Lower leg skin (tissue), 4 donors: ENCODE data around the gene AQP1. TPM values are rescaled to one million over a fixed set of nuclear protein-coding genes. Genes with fewer than 3 reads are reported as not detected.
A peak's percentile ranks its signal among the peaks of the same experiment; 100 is the strongest.

Experiments used
- DNase-seq, 2 donors: peaks; one replicate each; pipeline ENCODE4 v3.0.0-alpha.2; 2019; ENCODE audit warnings: low spot score in 2 of 2
- H3K4me3 ChIP-seq: fragments of 200-600 bp; sonication (generic); 2 replicates; pipeline ENCODE4 v1.5.1; 2017; ENCODE audit warnings: mild to moderate bottlenecking, low read depth; ENCODE audit not compliant: poor library complexity, severe bottlenecking
- POLR2A ChIP-seq, 2 donors: fragments of 450-650 bp; IDR thresholded peaks; one replicate each; pipeline ENCODE4 v1.6.1; 2016 to 2017; ENCODE audit warnings: antibody characterized with exemption in 2 of 2, mild to moderate bottlenecking in 1 of 2, moderate library complexity in 1 of 2
- WGBS, 2 donors: methylation state at CpG; one replicate each; pipeline ENCODE4 v1.1.5; 2018; 5-methylcytosine and 5-hydroxymethylcytosine counted together
- intact Hi-C: fragments of 100-400 bp; cut with DNase I; formaldehyde crosslinking; loops from one replicate; pipeline ENCODE4 v1.15.0; 2023; ENCODE audit warnings: low total_unique reads
- total RNA-seq, 4 donors: library from RNA; depleted of rRNA; stranded (reverse); fragments of >200 nt; gene quantifications; one replicate each; pipeline ENCODE4 v1.1.0, GENCODE V29; 2016
- TF ChIP-seq, protein P1 (sequence below), 3 donors: fragments of 450-650 bp; IDR thresholded peaks; one replicate each; pipeline ENCODE4 v1.5.1; 2016; ENCODE audit warnings: antibody characterized with exemption in 3 of 3, mild to moderate bottlenecking in 3 of 3, moderate library complexity in 2 of 3

AQP1 gene
- total RNA-seq, 4 donors from 2014 or later: 50.7 to 247 (median 103) TPM

DNA sequence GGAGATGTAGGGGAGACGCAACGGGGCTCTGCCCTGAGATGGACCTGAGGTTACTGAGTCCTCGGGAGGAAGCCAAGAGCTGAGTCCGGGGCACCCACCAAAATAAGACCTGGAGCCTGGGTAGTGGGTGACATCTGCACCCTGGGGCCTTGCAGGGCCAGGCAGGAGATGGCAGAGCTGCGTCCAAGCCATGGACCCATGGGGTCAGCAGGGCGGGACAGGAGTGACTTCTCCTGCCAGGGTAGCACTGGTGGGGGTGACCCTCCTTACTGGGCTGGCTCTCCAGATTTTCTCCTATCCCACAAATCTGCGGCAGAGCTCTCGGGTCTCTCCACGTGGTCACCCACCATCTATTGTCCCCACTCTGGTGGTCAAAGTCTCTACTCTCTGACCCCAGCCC lies 54.2 kb downstream of the AQP1 start:
- TF ChIP-seq POLR2A (IDR thresholded peaks at IDR 0.05): no peak
- TF ChIP-seq, protein P1, sequence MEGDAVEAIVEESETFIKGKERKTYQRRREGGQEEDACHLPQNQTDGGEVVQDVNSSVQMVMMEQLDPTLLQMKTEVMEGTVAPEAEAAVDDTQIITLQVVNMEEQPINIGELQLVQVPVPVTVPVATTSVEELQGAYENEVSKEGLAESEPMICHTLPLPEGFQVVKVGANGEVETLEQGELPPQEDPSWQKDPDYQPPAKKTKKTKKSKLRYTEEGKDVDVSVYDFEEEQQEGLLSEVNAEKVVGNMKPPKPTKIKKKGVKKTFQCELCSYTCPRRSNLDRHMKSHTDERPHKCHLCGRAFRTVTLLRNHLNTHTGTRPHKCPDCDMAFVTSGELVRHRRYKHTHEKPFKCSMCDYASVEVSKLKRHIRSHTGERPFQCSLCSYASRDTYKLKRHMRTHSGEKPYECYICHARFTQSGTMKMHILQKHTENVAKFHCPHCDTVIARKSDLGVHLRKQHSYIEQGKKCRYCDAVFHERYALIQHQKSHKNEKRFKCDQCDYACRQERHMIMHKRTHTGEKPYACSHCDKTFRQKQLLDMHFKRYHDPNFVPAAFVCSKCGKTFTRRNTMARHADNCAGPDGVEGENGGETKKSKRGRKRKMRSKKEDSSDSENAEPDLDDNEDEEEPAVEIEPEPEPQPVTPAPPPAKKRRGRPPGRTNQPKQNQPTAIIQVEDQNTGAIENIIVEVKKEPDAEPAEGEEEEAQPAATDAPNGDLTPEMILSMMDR (IDR thresholded peaks at IDR 0.05): no peak
- H3K4me3 ChIP-seq: no peak overlapping the region
- 83 to 86% methylated on average over 9 of the region's 9 CpGs for WGBS, 2 donors
- peak in 1 of 2 donors; percentile 52 for DNase-seq
- intact Hi-C loops: loop anchor here (5.0 kb wide), 1 partner anchor 659 kb away; no protein-coding TSS in a partner anchor

DNA sequence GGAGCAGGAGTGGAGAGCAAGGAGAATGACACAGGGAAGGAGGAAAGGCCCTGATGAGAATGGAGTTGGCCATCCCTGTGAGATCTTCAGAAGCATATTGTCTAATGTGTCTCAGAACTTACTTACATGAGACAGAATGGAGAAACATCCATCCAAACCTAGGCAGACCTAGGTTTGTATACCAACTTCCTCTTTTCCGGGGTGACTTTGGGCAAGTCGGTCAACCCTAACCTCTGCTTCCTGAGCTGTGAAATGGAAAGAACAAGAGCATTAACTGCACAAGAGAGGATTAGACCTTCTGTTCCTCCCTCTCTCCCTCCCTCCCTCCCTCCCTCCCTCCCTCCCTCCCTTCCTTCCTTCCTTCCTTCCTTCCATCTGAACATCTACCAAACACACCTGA lies 56.6 kb downstream of the AQP1 start:
- WGBS, 2 donors: 64 to 86% methylated on average over 2 of the region's 2 CpGs
- intact Hi-C loops: loop anchor here (5.0 kb wide), 1 partner anchor 661 kb away; no protein-coding TSS in a partner anchor

DNA sequence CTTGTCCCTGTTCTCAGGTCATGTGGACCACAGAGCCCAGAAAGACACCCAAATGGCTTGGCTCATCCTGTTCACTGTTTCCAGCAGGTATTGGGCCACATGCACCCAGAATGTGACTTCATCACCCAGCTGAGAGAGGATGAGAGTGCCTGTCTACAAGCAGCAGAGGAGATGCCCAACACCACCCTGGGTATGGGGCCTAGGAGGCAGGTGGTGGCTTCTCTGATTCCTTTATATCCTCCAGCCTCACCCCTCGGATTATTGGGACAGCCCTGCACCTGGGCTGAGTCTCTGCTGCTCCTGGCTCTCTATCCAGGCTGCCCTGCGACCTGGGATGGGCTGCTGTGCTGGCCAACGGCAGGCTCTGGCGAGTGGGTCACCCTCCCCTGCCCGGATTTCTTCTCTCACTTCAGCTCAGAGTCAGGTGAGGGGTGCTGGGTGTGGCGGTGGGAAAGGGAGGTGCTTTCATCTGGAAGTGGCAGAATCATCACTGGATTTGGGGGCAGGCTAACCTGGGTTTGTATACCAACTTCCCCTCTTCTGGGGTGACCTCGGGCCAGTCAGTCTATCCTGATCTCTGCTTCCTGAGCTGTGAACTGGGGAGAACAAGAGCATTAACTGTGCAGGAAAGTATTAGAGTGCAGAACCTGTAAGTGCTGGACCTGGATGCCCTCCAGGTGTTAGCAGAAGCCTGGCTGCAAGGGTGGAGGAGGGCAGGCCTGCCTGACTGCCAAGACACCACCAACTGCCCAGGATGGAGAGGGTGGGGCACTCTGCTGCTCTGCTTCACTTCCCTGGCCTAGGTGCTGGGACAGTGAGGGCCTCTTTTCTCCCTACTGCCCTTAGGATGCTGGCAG lies 57.3 kb downstream of the AQP1 start:
- TF ChIP-seq, protein P1 (IDR thresholded peaks at IDR 0.05): no peak
- no peak for TF ChIP-seq POLR2A (IDR thresholded peaks at IDR 0.05)
- H3K4me3 ChIP-seq: no peak overlapping the region
- WGBS, 2 donors: 74 to 77% methylated on average over 7 of the region's 7 CpGs
- peak; percentile 7 to 70 for DNase-seq
- intact Hi-C loops: loop anchor here (5.0 kb wide), 1 partner anchor 662 kb away; no protein-coding TSS in a partner anchor

More for the DNA sequence above, 56.6 kb downstream of the AQP1 start:
- H3K4me3 ChIP-seq: no peak overlapping the region
- TF ChIP-seq, protein P1 (IDR thresholded peaks at IDR 0.05): no peak
- TF ChIP-seq POLR2A (IDR thresholded peaks at IDR 0.05): no peak
- DNase-seq: peak in 1 of 2 donors; percentile 29

DNA sequence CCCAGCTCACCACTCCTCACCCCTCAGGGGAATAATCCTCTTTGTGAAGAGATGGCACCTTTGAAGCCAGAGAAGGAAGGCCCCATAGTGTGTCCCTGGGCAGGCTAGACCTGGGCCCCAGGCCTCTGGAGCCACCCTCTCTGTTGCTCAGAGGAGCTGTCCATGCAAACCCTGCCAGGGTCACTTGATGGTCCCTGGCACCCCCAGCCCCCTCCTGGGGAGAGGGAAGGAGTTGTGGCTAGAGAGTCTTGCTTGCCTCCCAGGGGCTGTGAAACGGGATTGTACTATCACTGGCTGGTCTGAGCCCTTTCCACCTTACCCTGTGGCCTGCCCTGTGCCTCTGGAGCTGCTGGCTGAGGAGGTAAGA lies 57.9 kb downstream of the AQP1 start:
- peak; percentile 8 to 74 for DNase-seq
- TF ChIP-seq, protein P1 (IDR thresholded peaks at IDR 0.05): no peak
- no peak for TF ChIP-seq POLR2A (IDR thresholded peaks at IDR 0.05)
- no peak overlapping the region for H3K4me3 ChIP-seq
- intact Hi-C loops: loop anchor here (5.0 kb wide), 1 partner anchor 662 kb away; no protein-coding TSS in a partner anchor
- WGBS, 2 donors: 78 to 100% methylated on average over 1 of the region's 1 CpG

DNA sequence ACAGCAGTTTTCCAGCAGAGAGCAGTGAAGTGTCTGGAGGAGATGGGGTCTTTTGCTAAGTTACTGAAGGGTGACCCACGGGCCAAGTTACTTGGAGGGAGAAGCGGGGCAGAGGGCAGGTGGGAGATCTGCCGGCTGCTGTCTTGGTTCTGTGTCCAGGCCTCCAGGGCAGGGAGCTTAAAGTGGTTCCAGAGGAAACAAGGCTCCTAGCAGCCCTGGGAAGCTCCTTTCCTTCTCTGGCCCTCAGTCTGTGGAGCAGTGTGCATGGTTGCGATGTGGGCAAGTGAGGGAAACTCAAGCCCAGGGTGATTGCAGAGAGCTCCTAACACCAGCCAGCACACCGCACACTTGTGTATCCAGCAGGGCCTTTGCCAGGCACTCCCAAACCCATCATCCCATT lies 58.4 kb downstream of the AQP1 start:
- H3K4me3 ChIP-seq: no peak overlapping the region
- TF ChIP-seq POLR2A (IDR thresholded peaks at IDR 0.05): no peak
- TF ChIP-seq, protein P1 (IDR thresholded peaks at IDR 0.05): no peak
- peak in 1 of 2 donors; percentile 50 for DNase-seq
- 79 to 90% methylated on average over 5 of the region's 5 CpGs for WGBS, 2 donors
- intact Hi-C loops: no loop called here
